HEK293T (cell line): ENCODE data around the gene INSC.

Experiments
- CTCF ChIA-PET: fragments of 350-600 bp; formaldehyde crosslinking; extraction: SDS; loops from one replicate; lab custom pipeline; 2021; ENCODE audit warnings: antibody characterized with exemption, inconsistent platforms; lab: Yijun Ruan, JAX
- POLR2A ChIA-PET: fragments of 350-600 bp; formaldehyde crosslinking; extraction: SDS; loops from one replicate; lab custom pipeline; 2020; ENCODE audit warnings: antibody characterized with exemption, inconsistent platforms; lab: Yijun Ruan, JAX
- DNase-seq: peaks from one replicate; pipeline ENCODE4 v3.0.0; 2012; ENCODE audit warnings: mixed read lengths; ENCODE audit errors: extremely low spot score
- ARNT ChIP-seq: fragments of 450-650 bp; IDR thresholded peaks from 2 replicates; pipeline ENCODE4 v1.6.1; 2017; ENCODE audit warnings: mild to moderate bottlenecking
- BHLHE40 ChIP-seq: fragments of 450-650 bp; IDR thresholded peaks from 2 replicates; pipeline ENCODE4 v1.6.1; 2016; ENCODE audit warnings: mild to moderate bottlenecking, moderate library complexity, borderline replicate concordance
- CTBP1 ChIP-seq: fragments of 450-650 bp; IDR thresholded peaks from 2 replicates; pipeline ENCODE4 v1.6.1; 2016; ENCODE audit warnings: borderline replicate concordance
- ELF4 ChIP-seq: fragments of 450-650 bp; IDR thresholded peaks from 2 replicates; pipeline ENCODE4 v1.6.1; 2017; ENCODE audit warnings: antibody characterized with exemption
- FOXA1 ChIP-seq: fragments of 450-650 bp; IDR thresholded peaks from 2 replicates; pipeline ENCODE4 v1.6.1; 2016; ENCODE audit warnings: mild to moderate bottlenecking
- FOXK2 ChIP-seq: fragments of 450-650 bp; IDR thresholded peaks from 2 replicates; pipeline ENCODE4 v1.6.1; 2016; ENCODE audit warnings: mild to moderate bottlenecking
- FOXM1 ChIP-seq: fragments of 450-650 bp; IDR thresholded peaks from 2 replicates; pipeline ENCODE4 v1.6.1; 2017; ENCODE audit warnings: mild to moderate bottlenecking, borderline replicate concordance
- HDGF ChIP-seq: fragments of 450-650 bp; IDR thresholded peaks from 2 replicates; pipeline ENCODE4 v1.6.1; 2017; ENCODE audit warnings: antibody characterized with exemption, borderline replicate concordance
- L3MBTL2 ChIP-seq: fragments of 450-650 bp; conservative IDR thresholded peaks from 2 replicates; pipeline ENCODE4 v1.6.1; 2016; ENCODE audit warnings: mild to moderate bottlenecking
- LEF1 ChIP-seq: fragments of 450-650 bp; IDR thresholded peaks from 2 replicates; pipeline ENCODE4 v1.6.1; 2017; ENCODE audit warnings: mild to moderate bottlenecking, borderline replicate concordance
- NFRKB ChIP-seq: fragments of 450-650 bp; IDR thresholded peaks from 2 replicates; pipeline ENCODE4 v1.6.1; 2016; ENCODE audit warnings: mild to moderate bottlenecking, moderate library complexity
- SP1 ChIP-seq: fragments of 450-650 bp; IDR thresholded peaks from 2 replicates; pipeline ENCODE4 v1.6.1; 2017
- SUZ12 ChIP-seq: fragments of 450-650 bp; IDR thresholded peaks from 2 replicates; pipeline ENCODE4 v1.6.1; 2016; ENCODE audit warnings: mild to moderate bottlenecking
- TARDBP ChIP-seq: fragments of 450-650 bp; IDR thresholded peaks from 2 replicates; pipeline ENCODE4 v1.6.1; 2016
- ZNF384 ChIP-seq: fragments of 450-650 bp; IDR thresholded peaks from 2 replicates; pipeline ENCODE4 v1.6.1; 2016
- TF ChIP-seq, protein P1 (sequence below): fragments of 450-650 bp; IDR thresholded peaks from 2 replicates; pipeline ENCODE4 v1.6.1; 2016

INSC gene

DNA sequence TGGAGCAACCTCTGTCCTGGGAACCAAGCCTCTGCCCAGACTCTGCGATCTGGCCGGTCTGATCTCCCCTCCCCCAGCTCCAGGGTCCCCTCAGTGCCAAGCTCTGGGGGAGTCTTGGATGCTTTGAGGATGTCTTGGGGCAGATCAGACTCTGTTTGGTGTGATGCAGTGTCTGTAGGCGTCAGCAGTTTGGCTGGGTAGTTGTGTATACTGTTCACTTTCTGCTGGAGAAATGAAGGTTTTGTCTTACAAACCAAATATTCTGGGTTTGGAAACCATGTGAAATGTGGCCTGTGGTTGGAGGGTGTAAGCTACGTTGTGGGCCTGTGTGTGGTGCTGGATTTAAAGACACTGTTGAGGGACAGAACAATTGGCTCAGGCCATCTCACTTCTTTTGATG, 4.6 kb downstream of the INSC start:
- TF ChIP-seq ZNF384: no peak
- TF ChIP-seq SP1: no peak
- TF ChIP-seq FOXA1: no peak
- TF ChIP-seq ELF4: no peak
- TF ChIP-seq FOXM1: no peak
- TF ChIP-seq SUZ12: no peak
- TF ChIP-seq CTBP1: no peak
- no peak for TF ChIP-seq NFRKB
- TF ChIP-seq ARNT: no peak
- TF ChIP-seq TARDBP: no peak
- no peak for TF ChIP-seq FOXK2
- no peak for TF ChIP-seq L3MBTL2
- TF ChIP-seq HDGF: no peak
- TF ChIP-seq, protein P1, sequence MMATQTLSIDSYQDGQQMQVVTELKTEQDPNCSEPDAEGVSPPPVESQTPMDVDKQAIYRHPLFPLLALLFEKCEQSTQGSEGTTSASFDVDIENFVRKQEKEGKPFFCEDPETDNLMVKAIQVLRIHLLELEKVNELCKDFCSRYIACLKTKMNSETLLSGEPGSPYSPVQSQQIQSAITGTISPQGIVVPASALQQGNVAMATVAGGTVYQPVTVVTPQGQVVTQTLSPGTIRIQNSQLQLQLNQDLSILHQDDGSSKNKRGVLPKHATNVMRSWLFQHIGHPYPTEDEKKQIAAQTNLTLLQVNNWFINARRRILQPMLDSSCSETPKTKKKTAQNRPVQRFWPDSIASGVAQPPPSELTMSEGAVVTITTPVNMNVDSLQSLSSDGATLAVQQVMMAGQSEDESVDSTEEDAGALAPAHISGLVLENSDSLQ: no peak
- TF ChIP-seq BHLHE40: no peak
- no peak for TF ChIP-seq LEF1
- DNase-seq: no peak
- CTCF ChIA-PET: no interaction called here
- POLR2A ChIA-PET: no interaction called here

- TF ChIP-seq FOXA1 (no peak), SUZ12 (no peak), FOXK2 (no peak), TARDBP (no peak), ZNF384 (no peak), NFRKB (no peak)
- ChIA-PET CTCF (no interaction called here), POLR2A (no interaction called here)
- DNase-seq: no peak
Measured at GRCh38 chr11:15119826-15120225, 5.1 kb downstream of the INSC start.

- ChIA-PET CTCF (no interaction called here), POLR2A (no interaction called here)
- no peak for DNase-seq
- TF ChIP-seq ZNF384 (no peak), HDGF (no peak), FOXA1 (no peak), CTBP1 (no peak), L3MBTL2 (no peak), FOXK2 (no peak)
Measured at GRCh38 chr11:15123849-15124248, 9.1 kb downstream of the INSC start.

- no peak for DNase-seq
- ChIA-PET POLR2A (no interaction called here), CTCF (interaction anchor here (0.9 kb wide), 1 partner anchor 23 kb away, joined by 3 read pairs; no protein-coding TSS in a partner anchor)
- no peak for TF ChIP-seq CTBP1
- TF ChIP-seq SP1: no peak
- no peak for TF ChIP-seq HDGF
- no peak for TF ChIP-seq ELF4
- TF ChIP-seq TARDBP: no peak
- no peak for TF ChIP-seq NFRKB
- TF ChIP-seq FOXK2: no peak
- no peak for TF ChIP-seq ARNT
- no peak for TF ChIP-seq LEF1
- no peak for TF ChIP-seq SUZ12
- TF ChIP-seq FOXA1: no peak
- no peak for TF ChIP-seq FOXM1
- TF ChIP-seq BHLHE40: no peak
- TF ChIP-seq, protein P1: no peak
- no peak for TF ChIP-seq ZNF384
Measured at GRCh38 chr11:15124528-15124927, 9.8 kb downstream of the INSC start.

GRCh38 chr11:15127341-15127740, 12.6 kb downstream of the INSC start:
- no peak for DNase-seq
- TF ChIP-seq BHLHE40: no peak
- TF ChIP-seq FOXA1: no peak
- TF ChIP-seq, protein P1: no peak
- no peak for TF ChIP-seq L3MBTL2
- TF ChIP-seq FOXM1: no peak
- POLR2A ChIA-PET: no interaction called here
- CTCF ChIA-PET: interaction anchor here (1.3 kb wide), 1 partner anchor 27 kb away, joined by 4 read pairs; no protein-coding TSS in a partner anchor

DNA sequence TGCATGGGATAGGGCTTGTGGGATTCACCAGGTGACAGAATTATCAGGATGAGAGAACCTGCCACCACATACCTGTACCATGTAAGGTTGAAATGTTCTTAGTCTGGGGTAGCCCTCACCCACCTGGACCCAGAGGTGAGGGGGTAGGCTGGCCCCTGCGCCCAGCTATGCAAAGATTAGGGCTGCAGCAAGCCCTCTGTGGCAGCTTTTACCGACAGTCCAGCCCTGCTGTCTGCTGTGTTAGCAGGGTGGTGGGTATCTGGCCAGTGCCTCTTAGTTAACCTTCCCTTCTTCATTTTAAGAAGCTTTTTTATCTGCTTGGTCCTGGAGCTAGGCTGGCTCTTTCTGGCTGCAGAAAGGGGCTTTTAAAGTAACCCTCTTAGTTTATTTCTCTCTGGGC, 13.9 kb downstream of the INSC start:
- TF ChIP-seq SUZ12: no peak
- TF ChIP-seq CTBP1: no peak
- no peak for TF ChIP-seq LEF1
- TF ChIP-seq BHLHE40: no peak
- no peak for TF ChIP-seq SP1
- no peak for TF ChIP-seq FOXA1
- TF ChIP-seq, protein P1: no peak
- no peak for TF ChIP-seq FOXK2
- no peak for TF ChIP-seq ZNF384
- TF ChIP-seq TARDBP: no peak
- no peak for TF ChIP-seq FOXM1
- no peak for TF ChIP-seq ARNT
- TF ChIP-seq L3MBTL2: no peak
- TF ChIP-seq NFRKB: no peak
- POLR2A ChIA-PET: no interaction called here
- CTCF ChIA-PET: no interaction called here
- no peak for DNase-seq
